Measurements from ENCODE around the gene HSPB8. TPM values are rescaled to one million over a fixed set of nuclear protein-coding genes. Genes with fewer than 3 reads are reported as not detected.

HSPB8 gene
- total and polyA plus RNA-seq, 7 donors: 2.1 to 485 (median 311) TPM

DNA sequence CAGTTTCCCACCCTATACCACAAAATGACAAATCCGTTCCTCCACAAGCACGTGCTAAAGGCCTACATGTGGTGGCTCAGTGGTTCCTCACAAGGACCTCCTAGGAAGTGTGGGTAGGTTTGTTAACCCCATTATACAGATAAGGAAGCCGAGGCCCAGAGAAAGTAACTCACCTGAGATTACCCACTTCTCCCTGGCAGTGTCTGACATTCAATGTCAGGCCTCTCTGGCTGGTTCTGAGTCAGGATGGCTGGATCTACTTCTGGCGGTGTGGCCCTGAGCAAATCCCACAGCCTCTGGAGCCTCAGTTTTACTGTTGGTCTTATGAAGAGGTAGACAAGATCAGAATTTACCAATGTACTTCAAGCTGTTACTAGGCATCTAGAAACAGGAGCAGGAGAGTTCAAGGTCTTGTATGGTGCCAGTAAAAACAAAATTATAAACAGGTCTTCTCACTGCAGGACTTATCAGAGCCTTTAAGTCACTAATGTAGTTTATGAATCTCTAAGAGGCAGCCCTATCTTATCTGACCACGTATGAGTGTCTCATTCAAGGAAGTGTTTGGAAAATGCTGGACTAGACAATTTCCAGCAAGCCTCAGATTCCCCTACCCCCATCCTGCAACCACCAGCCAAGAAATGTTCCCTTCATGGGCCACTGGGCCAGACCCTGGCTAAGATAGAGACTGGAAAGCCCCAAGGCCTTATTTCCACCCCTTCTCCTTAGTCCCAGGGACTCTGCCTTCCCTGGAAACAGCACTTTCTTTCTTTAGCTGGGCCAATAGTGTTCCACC, 4.2 kb downstream of the HSPB8 start:
- Histone ChIP-seq H3K4me3 (peak overlapping the region; percentile 58 to 86 (median 76)), H3K9me3 (no peaks in the 10 kb centered on the region), H3K27ac (peak overlapping the region; percentile 91 to 99 (median 96)), H3K27me3 (no peaks in the 10 kb centered on the region), H3K4me1 (peaks cover 0 to 54% (median 41%) of the 10 kb centered on the region in 4 donors), H3K36me3 (peaks cover 8 to 17% (median 10%) of the 10 kb centered on the region in 4 donors)
- no peak for TF ChIP-seq POLR2A (IDR thresholded peaks at IDR 0.05)
- TF ChIP-seq, protein P1, sequence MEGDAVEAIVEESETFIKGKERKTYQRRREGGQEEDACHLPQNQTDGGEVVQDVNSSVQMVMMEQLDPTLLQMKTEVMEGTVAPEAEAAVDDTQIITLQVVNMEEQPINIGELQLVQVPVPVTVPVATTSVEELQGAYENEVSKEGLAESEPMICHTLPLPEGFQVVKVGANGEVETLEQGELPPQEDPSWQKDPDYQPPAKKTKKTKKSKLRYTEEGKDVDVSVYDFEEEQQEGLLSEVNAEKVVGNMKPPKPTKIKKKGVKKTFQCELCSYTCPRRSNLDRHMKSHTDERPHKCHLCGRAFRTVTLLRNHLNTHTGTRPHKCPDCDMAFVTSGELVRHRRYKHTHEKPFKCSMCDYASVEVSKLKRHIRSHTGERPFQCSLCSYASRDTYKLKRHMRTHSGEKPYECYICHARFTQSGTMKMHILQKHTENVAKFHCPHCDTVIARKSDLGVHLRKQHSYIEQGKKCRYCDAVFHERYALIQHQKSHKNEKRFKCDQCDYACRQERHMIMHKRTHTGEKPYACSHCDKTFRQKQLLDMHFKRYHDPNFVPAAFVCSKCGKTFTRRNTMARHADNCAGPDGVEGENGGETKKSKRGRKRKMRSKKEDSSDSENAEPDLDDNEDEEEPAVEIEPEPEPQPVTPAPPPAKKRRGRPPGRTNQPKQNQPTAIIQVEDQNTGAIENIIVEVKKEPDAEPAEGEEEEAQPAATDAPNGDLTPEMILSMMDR (IDR thresholded peaks at IDR 0.05): no peak
- peak in 1 of 4 donors; percentile 18 for TF ChIP-seq EP300 (IDR thresholded peaks at IDR 0.05)
- TF ChIP-seq POLR2AphosphoS5 (IDR thresholded peaks at IDR 0.05): peak in 2 of 4 donors; percentile 23 to 55
- 69 to 71% methylated on average over 5 of the region's 5 CpGs for WGBS, 2 donors
- intact Hi-C loops (cut with DNase I): loop anchor here (10.0 kb wide), 1 partner anchor 1112 kb away; the partner anchor contains the start of genes RNU4-1 and RNU4-2
- DNase-seq: no peak

DNA sequence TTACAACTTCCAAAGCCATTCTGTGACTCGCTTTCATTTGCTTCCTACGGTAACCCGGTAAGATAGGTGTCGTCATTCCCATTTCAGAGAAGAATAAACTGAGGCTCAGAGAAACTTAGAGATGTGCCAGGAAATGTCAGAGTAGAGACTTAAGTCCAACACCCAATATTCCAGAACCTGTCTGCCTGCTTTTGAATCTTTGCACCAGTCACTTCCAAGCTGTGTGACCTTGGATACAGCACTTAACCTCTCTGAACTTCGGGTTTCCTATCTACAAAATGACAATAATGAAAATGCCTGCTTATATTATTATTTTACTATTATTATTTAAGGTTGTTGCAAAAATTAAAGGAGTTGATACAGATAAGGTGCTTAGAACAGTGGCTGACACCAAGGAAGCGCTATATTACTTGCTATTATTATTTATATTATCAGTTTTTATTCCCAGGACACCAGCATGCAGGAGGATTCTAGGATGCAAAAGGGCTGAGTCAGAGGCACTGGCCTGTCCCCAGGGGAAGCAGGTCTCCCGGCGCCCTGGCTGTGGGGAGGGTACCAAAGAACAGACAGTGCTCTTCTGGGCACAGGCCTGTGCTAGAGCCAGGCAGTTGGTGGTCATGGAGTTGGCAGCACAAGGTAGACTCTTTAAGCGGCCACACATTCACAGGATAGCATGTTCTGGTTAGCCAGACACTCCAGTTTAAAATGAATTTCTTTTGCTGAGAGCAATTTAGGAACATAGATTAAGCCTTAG, 5.4 kb downstream of the HSPB8 start:
- H3K27me3 ChIP-seq: no peaks in the 10 kb centered on the region
- peaks cover 0 to 61% (median 46%) of the 10 kb centered on the region in 4 donors for H3K4me1 ChIP-seq
- TF ChIP-seq POLR2AphosphoS5 (IDR thresholded peaks at IDR 0.05): peak in 3 of 4 donors; percentile 18 to 35 (median 35)
- TF ChIP-seq, protein P1 (IDR thresholded peaks at IDR 0.05): no peak
- TF ChIP-seq POLR2A (IDR thresholded peaks at IDR 0.05): no peak
- TF ChIP-seq EP300 (IDR thresholded peaks at IDR 0.05): peak in 1 of 4 donors; percentile 1
- H3K36me3 ChIP-seq: peaks cover 8 to 29% (median 11%) of the 10 kb centered on the region in 4 donors
- 79 to 83% methylated on average over 9 of the region's 9 CpGs for WGBS, 2 donors
- H3K4me3 ChIP-seq: peak overlapping the region; percentile 58 to 86 (median 76)
- peak; percentile 80 for DNase-seq
- H3K27ac ChIP-seq: peak overlapping the region; percentile 91 to 99 (median 96)
- H3K9me3 ChIP-seq: no peaks in the 10 kb centered on the region
- intact Hi-C loops (cut with DNase I): loop anchor here (10.0 kb wide), 1 partner anchor 1111 kb away; the partner anchor contains the start of genes RNU4-1 and RNU4-2

DNA sequence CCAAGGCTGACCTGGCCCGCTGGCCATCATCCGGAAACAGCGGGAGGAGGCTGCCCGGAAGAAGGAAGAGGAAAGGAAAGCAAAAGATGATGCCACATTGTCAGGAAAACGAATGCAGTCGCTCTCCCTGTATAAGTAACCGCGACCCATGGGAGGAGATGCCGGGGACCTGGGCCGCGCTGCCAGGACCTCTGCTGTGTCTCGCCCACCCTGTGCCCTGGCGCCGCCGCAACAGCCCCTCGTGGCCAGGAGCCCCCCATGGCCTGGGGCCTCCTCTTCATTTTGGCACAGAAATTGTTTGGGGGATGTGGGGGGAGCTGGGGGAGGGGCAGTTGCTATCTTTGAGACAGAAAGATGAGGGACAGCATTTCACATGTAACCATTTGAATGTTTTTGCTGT, 16.5 kb downstream of the HSPB8 start:
- H3K36me3 ChIP-seq: peaks cover 21 to 55% (median 43%) of the 10 kb centered on the region in 4 donors

DNA sequence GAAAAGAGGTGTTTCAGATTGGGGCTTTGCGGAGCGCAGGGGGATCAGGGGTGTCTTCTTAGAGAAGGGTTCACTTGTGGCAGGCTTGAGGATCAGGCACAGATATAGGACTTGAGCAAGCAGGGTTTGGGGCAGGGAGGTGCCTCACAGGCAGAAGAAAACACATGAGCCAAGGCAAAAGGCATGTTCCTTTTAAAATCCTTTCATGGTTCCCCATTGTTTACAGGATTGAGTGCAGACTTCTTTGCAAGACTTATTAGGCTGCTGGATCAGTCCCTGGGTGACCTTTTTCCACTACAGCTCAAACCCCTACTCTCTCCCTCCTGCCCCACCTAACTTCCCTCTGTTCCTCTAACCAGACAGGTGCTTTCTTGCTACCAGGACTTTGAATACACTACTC, 19.7 kb downstream of the HSPB8 start:
- no peaks in the 10 kb centered on the region for H3K9me3 ChIP-seq
- TF ChIP-seq POLR2AphosphoS5 (IDR thresholded peaks at IDR 0.05) (peak; percentile 29 to 80 (median 77)), EP300 (IDR thresholded peaks at IDR 0.05) (peak in 3 of 4 donors; percentile 56 to 83 (median 69)), POLR2A (IDR thresholded peaks at IDR 0.05) (no peak)
- TF ChIP-seq, protein P1 (IDR thresholded peaks at IDR 0.05): no peak
- 97% methylated on average over 2 of the region's 2 CpGs for WGBS, 2 donors
- no peak for DNase-seq
- H3K4me3 ChIP-seq: no peak overlapping the region
- intact Hi-C loops (cut with DNase I): no loop called here
- peaks cover 0 to 66% (median 34%) of the 10 kb centered on the region in 4 donors for H3K4me1 ChIP-seq
- no peaks in the 10 kb centered on the region for H3K27me3 ChIP-seq
- H3K27ac ChIP-seq: peak overlapping the region; percentile 83 to 99 (median 90)
- peaks cover 21 to 26% (median 23%) of the 10 kb centered on the region in 4 donors for H3K36me3 ChIP-seq

More for the DNA sequence above, 16.5 kb downstream of the HSPB8 start:
- Histone ChIP-seq H3K4me3 (no peak overlapping the region), H3K27ac (peak overlapping the region in 3 of 4 donors; percentile 84 to 99 (median 97)), H3K27me3 (no peaks in the 10 kb centered on the region), H3K4me1 (peaks cover 0 to 50% (median 27%) of the 10 kb centered on the region in 4 donors), H3K9me3 (no peaks in the 10 kb centered on the region)
- TF ChIP-seq, protein P1 (IDR thresholded peaks at IDR 0.05): no peak
- TF ChIP-seq EP300 (IDR thresholded peaks at IDR 0.05) (no peak), POLR2A (IDR thresholded peaks at IDR 0.05) (no peak), POLR2AphosphoS5 (IDR thresholded peaks at IDR 0.05) (no peak)
- intact Hi-C loops (cut with DNase I): no loop called here
- DNase-seq: no peak
- WGBS, 2 donors: 93 to 94% methylated on average over 16 of the region's 16 CpGs

All from sigmoid colon (tissue), 7 donors.